ENCODE data around the gene TMC5.

- TF ChIP-seq CTCF (IDR thresholded peaks at IDR 0.05) (no peak), EZH2 (IDR thresholded peaks at IDR 0.05) (no peak), EZH2phosphoT487 (IDR thresholded peaks at IDR 0.05) (no peak)
Measured at GRCh38 chr16:19497176-19497575, 79.5 kb downstream of the TMC5 start.

All from neural progenitor cell (in vitro differentiated cells).